Spinal cord (tissue), 10 donors: Measurements from ENCODE around the gene STK4. TPM values are rescaled to one million over a fixed set of nuclear protein-coding genes. Genes with fewer than 3 reads are reported as not detected.

ENCODE experiments used
- DNase-seq, 6 donors: peaks; one replicate each; pipeline versions ENCODE4 v3.0.0 to v3.0.0-alpha.2; 2013 to 2015; ENCODE audit warnings: low spot score in 6 of 6, low read depth in 4 of 6
- H3K27ac ChIP-seq: one replicate; pipeline ENCODE4 v1.5.1; 2013; ENCODE audit warnings: low read depth, low read length, control low read depth
- H3K27me3 ChIP-seq: one replicate; pipeline ENCODE4 v1.6.1; 2013; ENCODE audit warnings: low read length; ENCODE audit not compliant: control insufficient read depth, insufficient read depth
- H3K36me3 ChIP-seq: one replicate; pipeline ENCODE4 v1.6.1; 2013; ENCODE audit warnings: low read length; ENCODE audit not compliant: control insufficient read depth, insufficient read depth
- H3K4me1 ChIP-seq: one replicate; pipeline ENCODE4 v1.6.1; 2013; ENCODE audit warnings: low read length; ENCODE audit not compliant: control insufficient read depth, insufficient read depth
- H3K4me3 ChIP-seq: one replicate; pipeline ENCODE4 v1.5.1; 2013; ENCODE audit warnings: low read depth, low read length, control low read depth
- H3K9me3 ChIP-seq: one replicate; pipeline ENCODE4 v1.6.1; 2013; ENCODE audit warnings: low read length; ENCODE audit not compliant: control insufficient read depth, insufficient read depth
- WGBS: methylation state at CpG from one replicate; pipeline ENCODE4 v1.1.5; 2013; ENCODE audit warnings: missing lambda C conversion rate; ENCODE audit not compliant: insufficient coverage; 5-methylcytosine and 5-hydroxymethylcytosine counted together
- long read RNA-seq, 4 donors: transcript quantifications; one replicate each; lab custom pipeline, GENCODE V29; 2026
- polyA plus RNA-seq, 2 donors: library from polyadenylated mRNA; unstranded; fragments of 120-200 nt; gene quantifications; one replicate each; pipeline ENCODE4 v1.2.1, GENCODE V29; 2013; ENCODE audit not compliant: insufficient read length in 2 of 2
- total RNA-seq, 2 donors: library from RNA; depleted of rRNA in 1 of 2; stranded (reverse); fragments of 120-200 nt in 1 of 2; fragments of >200 nt in 1 of 2; gene quantifications; one replicate each; pipeline versions ENCODE4 v1.2.3 to v1.2.4, GENCODE V29; 2013 to 2014
- donor health status: healthy.

STK4 gene
- total RNA-seq, result 10 to 100 TPM; 20.7 to 36.5 TPM
- 10 to 100 TPM; 13.5 to 15.3 TPM for polyA plus RNA-seq
- long read RNA-seq, donor 1, full-length matches to known transcripts, result 6 of 6 reads
- long read RNA-seq, donor 1, partial matches to known transcripts, result 0 of 6 reads
- long read RNA-seq, donor 1, other reads (novel, unspliced or antisense), result 0 of 6 reads
- long read RNA-seq, donor 2, result 0 reads
- long read RNA-seq, donor 3, result 0 reads
- long read RNA-seq, donor 4, partial matches to known transcripts, result 0 of 1 reads
- long read RNA-seq, donor 4, other reads (novel, unspliced or antisense), result 0 of 1 reads

- Histone ChIP-seq H3K9me3 (no peaks in the 10 kb centered on the region), H3K36me3 (no peaks in the 10 kb centered on the region), H3K27me3 (no peaks in the 10 kb centered on the region), H3K4me3 (peak within 1 kb of the TSS; percentile 79), H3K4me1 (peaks cover 9% of the 10 kb centered on the region), H3K27ac (peak within 1 kb of the TSS; percentile 44)
- peak; percentile 82 to 98 (median 86) for DNase-seq
- WGBS, result under 1% methylated on average over 66 of the region's 68 CpGs
Measured at GRCh38 chr20:44966030-44966961, at the start of gene STK4. STK4 (plus strand) TSS chr20:44966512; CDS start chr20:44966569, 57 bp downstream.

DNA sequence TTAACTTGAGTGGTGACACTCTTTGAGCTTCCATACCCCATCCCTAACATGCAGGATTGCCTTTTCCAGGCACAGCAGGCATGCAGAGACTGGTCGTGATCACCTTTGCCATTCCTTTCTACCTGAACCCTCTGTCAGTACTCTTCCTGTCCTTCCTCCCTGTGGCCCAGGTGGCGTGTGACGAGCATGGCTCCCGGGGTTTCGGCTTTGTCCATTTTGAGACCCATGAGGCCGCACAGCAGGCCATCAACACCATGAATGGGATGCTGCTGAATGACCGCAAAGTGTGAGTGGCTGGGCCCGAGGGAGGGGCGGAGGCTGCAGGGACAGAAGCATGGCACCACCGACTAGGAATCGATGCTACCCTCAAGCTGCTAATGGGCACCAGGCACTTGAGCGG is 49.7 kb upstream of the STK4 start:
- no peak overlapping the region for H3K4me3 ChIP-seq
- H3K27me3 ChIP-seq, result no peaks in the 10 kb centered on the region
- DNase-seq, result no peak
- peaks cover 15% of the 10 kb centered on the region for H3K36me3 ChIP-seq
- H3K4me1 ChIP-seq, result no peaks in the 10 kb centered on the region
- 84% methylated on average over 11 of the region's 12 CpGs for WGBS
- no peaks in the 10 kb centered on the region for H3K9me3 ChIP-seq
- H3K27ac ChIP-seq, result no peak overlapping the region

- Histone ChIP-seq H3K36me3 (peaks cover 18% of the 10 kb centered on the region), H3K27ac (no peak overlapping the region), H3K9me3 (no peaks in the 10 kb centered on the region), H3K27me3 (no peaks in the 10 kb centered on the region), H3K4me3 (no peak overlapping the region), H3K4me1 (no peaks in the 10 kb centered on the region)
- no peak for DNase-seq
- WGBS, result no CpG with 5 or more reads among the region's 2 CpGs
Measured at GRCh38 chr20:44917399-44917798, 48.9 kb upstream of the STK4 start.

DNA sequence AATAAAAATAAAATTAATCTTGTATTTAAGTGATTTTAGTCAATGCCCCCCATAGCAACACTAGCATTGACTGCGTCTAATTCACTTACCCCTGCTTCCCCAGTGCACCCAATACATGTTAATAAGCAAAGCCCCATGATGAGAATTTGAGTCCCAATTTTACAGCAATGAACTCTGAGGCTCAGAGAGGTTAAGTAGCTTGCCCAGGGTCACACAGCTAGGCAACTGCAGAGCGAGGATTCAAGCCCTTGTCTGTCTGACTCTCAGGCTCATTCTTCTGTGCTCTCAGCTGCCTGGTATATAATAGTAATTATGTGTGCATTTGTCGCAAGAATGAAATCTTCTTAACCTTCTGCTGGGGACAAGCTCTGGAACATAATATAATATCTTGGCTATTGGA is 48.0 kb upstream of the STK4 start:
- H3K27me3 ChIP-seq, result no peaks in the 10 kb centered on the region
- H3K4me3 ChIP-seq, result no peak overlapping the region
- H3K4me1 ChIP-seq, result no peaks in the 10 kb centered on the region
- no peak for DNase-seq
- no peaks in the 10 kb centered on the region for H3K9me3 ChIP-seq
- no peak overlapping the region for H3K27ac ChIP-seq
- WGBS, result 100% methylated on average over 1 of the region's 3 CpGs
- H3K36me3 ChIP-seq, result peaks cover 19% of the 10 kb centered on the region

DNA sequence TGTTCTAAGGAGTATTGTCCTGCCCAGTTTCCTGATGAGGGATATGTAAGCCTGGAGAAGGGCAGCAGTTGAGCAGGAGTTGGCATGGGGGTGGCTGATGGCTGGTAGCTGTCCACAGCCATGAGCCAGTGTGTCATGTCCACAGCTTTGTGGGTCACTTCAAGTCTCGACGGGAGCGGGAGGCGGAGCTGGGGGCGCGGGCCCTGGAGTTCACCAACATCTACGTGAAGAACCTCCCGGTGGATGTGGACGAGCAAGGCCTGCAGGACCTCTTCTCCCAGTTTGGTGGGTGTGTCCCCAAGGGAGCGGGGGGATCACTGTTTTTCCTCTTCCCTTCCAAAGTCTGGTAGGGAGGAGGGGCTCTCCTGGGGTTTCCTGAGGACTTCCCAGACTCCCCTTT is 47.6 kb upstream of the STK4 start:
- H3K27me3 ChIP-seq, result no peaks in the 10 kb centered on the region
- H3K36me3 ChIP-seq, result peaks cover 23% of the 10 kb centered on the region
- no peaks in the 10 kb centered on the region for H3K9me3 ChIP-seq
- no peaks in the 10 kb centered on the region for H3K4me1 ChIP-seq
- 97% methylated on average over 9 of the region's 10 CpGs for WGBS
- no peak overlapping the region for H3K4me3 ChIP-seq
- no peak overlapping the region for H3K27ac ChIP-seq
- no peak for DNase-seq

DNA sequence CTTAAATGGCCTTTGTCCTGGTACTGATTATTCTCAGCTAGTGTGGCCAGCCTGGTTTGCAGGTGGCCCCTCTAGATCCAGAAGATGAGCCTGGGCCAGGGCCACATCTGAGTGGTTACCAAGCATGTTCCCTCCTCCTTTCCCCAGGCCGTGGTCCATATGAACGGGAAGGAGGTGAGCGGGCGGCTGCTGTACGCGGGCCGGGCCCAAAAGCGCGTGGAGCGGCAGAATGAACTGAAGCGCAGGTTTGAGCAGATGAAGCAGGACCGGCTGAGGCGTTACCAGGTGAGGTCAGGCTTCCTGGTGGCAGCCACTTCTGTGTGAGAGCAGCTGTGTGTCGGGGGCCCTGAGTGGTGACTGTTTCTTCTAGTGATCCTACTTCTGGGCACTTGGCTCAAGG is 44.9 kb upstream of the STK4 start:
- H3K4me1 ChIP-seq, result no peaks in the 10 kb centered on the region
- no peaks in the 10 kb centered on the region for H3K9me3 ChIP-seq
- WGBS, result 96% methylated on average over 13 of the region's 14 CpGs
- no peak overlapping the region for H3K27ac ChIP-seq
- peaks cover 33% of the 10 kb centered on the region for H3K36me3 ChIP-seq
- H3K4me3 ChIP-seq, result no peak overlapping the region
- DNase-seq, result no peak
- H3K27me3 ChIP-seq, result no peaks in the 10 kb centered on the region

GRCh38 chr20:44924541-44924940 is 41.8 kb upstream of the STK4 start:
- 78% methylated on average over 2 of the region's 4 CpGs for whole genome bisulfite sequencing
- H3K27me3 ChIP-seq, result no peaks in the 10 kb centered on the region
- H3K27ac ChIP-seq, result no peak overlapping the region
- no peaks in the 10 kb centered on the region for H3K9me3 ChIP-seq
- peaks cover 23% of the 10 kb centered on the region for H3K36me3 ChIP-seq
- no peaks in the 10 kb centered on the region for H3K4me1 ChIP-seq
- no peak for DNase-seq
- H3K4me3 ChIP-seq, result no peak overlapping the region

DNA sequence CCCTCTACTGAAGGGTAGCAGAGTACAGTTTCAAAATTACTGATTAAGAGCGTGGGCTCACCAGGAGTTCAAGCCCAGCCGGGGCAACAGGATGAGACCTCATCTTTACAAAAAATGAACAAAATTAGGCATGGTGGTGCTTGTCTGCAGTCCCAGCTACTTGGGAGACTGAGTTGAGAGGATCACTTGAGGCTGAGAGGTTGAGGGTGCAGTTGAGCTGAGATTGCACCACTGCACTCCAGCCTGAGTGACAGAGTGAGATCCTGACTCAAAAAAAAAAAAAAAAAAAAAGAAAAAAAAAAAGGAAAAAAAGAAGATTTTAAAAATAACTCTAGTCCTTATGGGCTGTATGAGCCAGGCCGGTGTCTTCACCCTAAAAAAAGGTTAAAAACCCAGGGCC is 37.7 kb upstream of the STK4 start:
- Histone ChIP-seq H3K27me3 (no peaks in the 10 kb centered on the region), H3K36me3 (peaks cover 36% of the 10 kb centered on the region), H3K4me3 (no peak overlapping the region), H3K9me3 (no peaks in the 10 kb centered on the region), H3K4me1 (no peaks in the 10 kb centered on the region), H3K27ac (no peak overlapping the region)
- DNase-seq, result no peak
- 74% methylated on average over 3 of the region's 3 CpGs for WGBS

GRCh38 chr20:44930517-44931168 is 35.7 kb upstream of the STK4 start:
- Histone ChIP-seq H3K9me3 (no peaks in the 10 kb centered on the region), H3K4me3 (no peak overlapping the region), H3K27ac (no peak overlapping the region), H3K27me3 (no peaks in the 10 kb centered on the region), H3K36me3 (peaks cover 28% of the 10 kb centered on the region), H3K4me1 (no peaks in the 10 kb centered on the region)
- 87% methylated on average over 9 of the region's 18 CpGs for WGBS
- DNase-seq, result no peak
